OCI-LY1 (cell line): ENCODE data around the gene CEBPZOS.
"Not testable (repeated sequence)": the region's sequence is repeated elsewhere in the genome, so short reads cannot be mapped to it uniquely, and the experiment has no call there.

Experiments
- H2AFZ ChIP-seq: fragments of 200-600 bp; sonication (generic), shearing (Covaris generic); 2 replicates; pipeline ENCODE4 v1.6.0; 2014; ENCODE audit warnings: antibody characterized with exemption, mild to moderate bottlenecking, low read length
- H3F3A ChIP-seq: fragments of 200-600 bp; sonication (generic), shearing (Covaris generic); 2 replicates; pipeline ENCODE4 v1.6.0; 2014; ENCODE audit warnings: mild to moderate bottlenecking, antibody characterized with exemption, low read length, moderate library complexity; ENCODE audit not compliant: insufficient read depth
- H3K27ac ChIP-seq: fragments of 200-600 bp; sonication (generic); 2 replicates; pipeline ENCODE4 v1.5.1; 2014; ENCODE audit warnings: low read length, mixed run types, mild to moderate bottlenecking, low read depth; ENCODE audit not compliant: poor library complexity, severe bottlenecking
- H3K27me3 ChIP-seq: fragments of 200-600 bp; sonication (generic); 2 replicates; pipeline ENCODE4 v1.6.0; 2014; ENCODE audit warnings: antibody characterized with exemption, mild to moderate bottlenecking, low read length, moderate library complexity; ENCODE audit not compliant: insufficient read depth
- H3K36me3 ChIP-seq: fragments of 200-600 bp; sonication (generic); 2 replicates; pipeline ENCODE4 v1.6.1; 2014; ENCODE audit warnings: mild to moderate bottlenecking, antibody characterized with exemption, low read length, moderate library complexity, mixed read lengths; ENCODE audit not compliant: insufficient read depth
- H3K4me1 ChIP-seq: fragments of 200-600 bp; sonication (generic); 2 replicates; pipeline ENCODE4 v1.5.1; 2014; ENCODE audit warnings: mild to moderate bottlenecking, low read length, moderate library complexity; ENCODE audit not compliant: insufficient read depth, severe bottlenecking
- H3K4me2 ChIP-seq: fragments of 200-600 bp; sonication (generic), shearing (Covaris generic); 2 replicates; pipeline ENCODE4 v1.6.1; 2014; ENCODE audit warnings: low read length
- H3K4me3 ChIP-seq: fragments of 200-600 bp; sonication (generic); 2 replicates; pipeline ENCODE4 v1.5.1; 2014; ENCODE audit warnings: low read length, low read depth, mild to moderate bottlenecking, mixed read lengths; ENCODE audit not compliant: poor library complexity, severe bottlenecking
- H3K79me2 ChIP-seq: fragments of 200-600 bp; shearing (Covaris generic); 2 replicates; pipeline ENCODE4 v1.6.1; 2016; ENCODE audit warnings: mixed run types, low read length, mixed read lengths; ENCODE audit not compliant: insufficient read depth
- H3K9ac ChIP-seq: fragments of 200-600 bp; sonication (generic), shearing (Covaris generic); 2 replicates; pipeline ENCODE4 v1.6.1; 2014; ENCODE audit warnings: mild to moderate bottlenecking, low read length, mixed read lengths
- H3K9me2 ChIP-seq: fragments of 200-600 bp; sonication (generic), shearing (Covaris generic); 2 replicates; pipeline ENCODE4 v1.6.1; 2014; ENCODE audit warnings: low read depth, mild to moderate bottlenecking, low read length, mixed read lengths
- H3K9me3 ChIP-seq: fragments of 200-600 bp; shearing (Covaris generic); 2 replicates; pipeline ENCODE4 v1.6.1; 2014; ENCODE audit warnings: low read length, mixed read lengths
- H4K20me1 ChIP-seq: fragments of 200-600 bp; sonication (generic), shearing (Covaris generic); 2 replicates; pipeline ENCODE4 v1.6.0; 2016; ENCODE audit warnings: mild to moderate bottlenecking, low read length; ENCODE audit not compliant: insufficient read depth
- EZH2 ChIP-seq: fragments of 200-600 bp; sonication (generic), shearing (Covaris generic); IDR thresholded peaks from 2 replicates; pipeline ENCODE4 v1.8.0; 2017; ENCODE audit warnings: borderline replicate concordance, mixed run types, mild to moderate bottlenecking, antibody characterized with exemption, low read length, moderate library complexity, mixed read lengths
- TF ChIP-seq, protein P1 (sequence below): fragments of 200-600 bp; sonication (generic), shearing (Covaris generic); IDR thresholded peaks from 2 replicates; pipeline ENCODE4 v1.5.1; 2017; ENCODE audit warnings: mild to moderate bottlenecking, antibody characterized with exemption, low read length, moderate library complexity, mixed read lengths

Gene CEBPZOS

DNA sequence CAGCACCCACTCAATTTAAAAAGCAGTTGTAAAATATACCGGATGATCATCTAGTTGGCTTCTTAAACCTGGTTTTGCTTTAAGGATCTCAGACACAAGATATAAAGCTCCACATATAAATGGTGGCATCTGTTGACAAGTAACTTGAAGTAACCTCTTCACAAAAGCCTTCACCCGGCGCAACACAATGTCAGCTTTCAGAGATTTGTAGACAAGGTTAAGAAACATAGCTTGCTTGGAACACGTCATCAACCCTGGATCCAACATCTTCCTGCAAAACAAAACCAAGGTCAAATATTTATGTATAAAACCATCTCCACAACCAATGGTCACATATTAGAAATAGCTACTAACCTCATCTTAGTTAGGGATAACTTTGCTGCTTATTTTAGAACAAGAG, 26.8 kb downstream of the CEBPZOS start:
- Histone ChIP-seq H3K9me2 (no peaks in the 10 kb centered on the region), H4K20me1 (no peaks in the 10 kb centered on the region), H3K9ac (no peak overlapping the region), H3K9me3 (no peaks in the 10 kb centered on the region), H3K27ac (no peak overlapping the region), H3K36me3 (peaks cover 86% of the 10 kb centered on the region), H3K27me3 (no peaks in the 10 kb centered on the region), H3K4me2 (no peak overlapping the region), H3K4me3 (no peak overlapping the region), H3K79me2 (peaks cover 35% of the 10 kb centered on the region), H2AFZ (no peak overlapping the region), H3F3A (no peaks in the 10 kb centered on the region), H3K4me1 (peaks cover 14% of the 10 kb centered on the region)
- TF ChIP-seq, protein P1, sequence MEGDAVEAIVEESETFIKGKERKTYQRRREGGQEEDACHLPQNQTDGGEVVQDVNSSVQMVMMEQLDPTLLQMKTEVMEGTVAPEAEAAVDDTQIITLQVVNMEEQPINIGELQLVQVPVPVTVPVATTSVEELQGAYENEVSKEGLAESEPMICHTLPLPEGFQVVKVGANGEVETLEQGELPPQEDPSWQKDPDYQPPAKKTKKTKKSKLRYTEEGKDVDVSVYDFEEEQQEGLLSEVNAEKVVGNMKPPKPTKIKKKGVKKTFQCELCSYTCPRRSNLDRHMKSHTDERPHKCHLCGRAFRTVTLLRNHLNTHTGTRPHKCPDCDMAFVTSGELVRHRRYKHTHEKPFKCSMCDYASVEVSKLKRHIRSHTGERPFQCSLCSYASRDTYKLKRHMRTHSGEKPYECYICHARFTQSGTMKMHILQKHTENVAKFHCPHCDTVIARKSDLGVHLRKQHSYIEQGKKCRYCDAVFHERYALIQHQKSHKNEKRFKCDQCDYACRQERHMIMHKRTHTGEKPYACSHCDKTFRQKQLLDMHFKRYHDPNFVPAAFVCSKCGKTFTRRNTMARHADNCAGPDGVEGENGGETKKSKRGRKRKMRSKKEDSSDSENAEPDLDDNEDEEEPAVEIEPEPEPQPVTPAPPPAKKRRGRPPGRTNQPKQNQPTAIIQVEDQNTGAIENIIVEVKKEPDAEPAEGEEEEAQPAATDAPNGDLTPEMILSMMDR = no peak
- no peak for TF ChIP-seq EZH2

DNA sequence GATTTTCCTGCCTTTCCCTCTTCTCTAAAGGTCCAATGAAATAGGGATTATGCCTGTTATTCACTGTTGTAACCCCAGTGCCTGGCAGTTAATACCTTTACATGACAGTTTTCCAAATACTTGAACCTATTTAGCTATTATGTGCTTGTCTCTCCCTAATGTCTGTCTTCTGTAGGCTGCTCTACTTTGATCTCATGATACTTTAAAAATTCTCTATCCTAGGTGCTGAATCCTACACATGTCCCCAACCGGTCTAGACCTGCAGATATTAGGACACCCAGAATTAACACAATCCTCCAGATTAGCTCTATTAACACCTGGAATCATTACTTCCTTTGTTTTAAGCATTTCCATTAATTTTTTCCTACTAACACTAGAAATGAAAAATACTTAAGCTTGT, 27.8 kb downstream of the CEBPZOS start:
- Histone ChIP-seq H3K4me3 (no peak overlapping the region), H3K4me2 (no peak overlapping the region)
- TF ChIP-seq, protein P1 = no peak
- TF ChIP-seq EZH2 = no peak

DNA sequence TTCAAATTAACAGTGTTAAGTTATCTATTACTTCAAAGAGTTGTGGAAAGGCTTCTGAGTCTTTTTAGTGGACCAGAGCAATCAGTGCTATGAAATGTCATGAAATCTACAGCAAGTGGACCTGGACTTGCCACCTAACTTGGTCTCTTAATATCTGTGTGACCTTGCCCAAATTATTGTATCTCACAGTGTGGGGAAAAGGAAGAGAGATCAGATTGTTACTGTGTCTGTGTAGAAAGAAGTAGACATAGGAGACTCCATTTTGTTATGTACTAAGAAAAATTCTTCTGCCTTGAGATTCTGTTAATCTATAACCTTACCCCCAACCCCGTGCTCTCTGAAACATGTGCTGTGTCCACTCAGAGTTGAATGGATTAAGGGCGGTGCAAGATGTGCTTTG, 28.8 kb downstream of the CEBPZOS start:
- H3K79me2 ChIP-seq = peaks cover 55% of the 10 kb centered on the region
- H3K4me2 ChIP-seq, H3K9me3 ChIP-seq, H3K4me3 ChIP-seq, H3K9ac ChIP-seq, H4K20me1 ChIP-seq, H3K27me3 ChIP-seq, H2AFZ ChIP-seq, H3K9me2 ChIP-seq, H3K27ac ChIP-seq, H3F3A ChIP-seq: not testable (repeated sequence)
- peaks cover 79% of the 10 kb centered on the region for H3K36me3 ChIP-seq
- H3K4me1 ChIP-seq = peaks cover 26% of the 10 kb centered on the region

More for the DNA sequence above, 27.8 kb downstream of the CEBPZOS start:
- no peaks in the 10 kb centered on the region for H3K27me3 ChIP-seq
- peaks cover 44% of the 10 kb centered on the region for H3K79me2 ChIP-seq
- no peaks in the 10 kb centered on the region for H3K9me2 ChIP-seq
- no peaks in the 10 kb centered on the region for H3K9me3 ChIP-seq
- no peaks in the 10 kb centered on the region for H4K20me1 ChIP-seq
- no peak overlapping the region for H3K9ac ChIP-seq
- H3K4me1 ChIP-seq = peaks cover 16% of the 10 kb centered on the region
- H3F3A ChIP-seq = no peaks in the 10 kb centered on the region
- no peak overlapping the region for H3K27ac ChIP-seq
- H2AFZ ChIP-seq = no peak overlapping the region
- peaks cover 84% of the 10 kb centered on the region for H3K36me3 ChIP-seq

DNA sequence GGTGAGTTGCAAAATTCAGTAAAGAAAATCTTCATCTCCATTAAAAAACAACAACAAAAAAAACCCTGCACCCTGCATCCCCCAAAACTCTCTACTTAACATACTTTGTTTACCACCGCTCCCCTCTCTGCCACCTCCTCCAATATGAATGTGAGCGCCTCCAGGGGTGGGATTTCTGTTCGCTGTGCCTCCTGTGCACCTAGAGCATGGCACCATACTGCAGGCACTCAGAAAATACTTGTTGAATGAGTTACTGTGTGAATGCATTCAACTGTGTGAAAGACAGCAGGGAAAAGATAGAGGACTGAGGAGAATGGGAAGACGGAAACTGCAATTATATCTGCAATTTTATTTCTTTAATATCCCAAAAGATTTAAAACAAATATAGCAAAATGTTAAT, 30.6 kb downstream of the CEBPZOS start:
- Histone ChIP-seq H2AFZ (no peak overlapping the region), H3K27ac (no peak overlapping the region), H3K9me3 (no peaks in the 10 kb centered on the region), H3K4me2 (no peak overlapping the region; the same call in 1 of the 2 replicates), H3K9me2 (no peaks in the 10 kb centered on the region), H3K79me2 (peaks cover 72% of the 10 kb centered on the region), H3K9ac (no peak overlapping the region), H3K27me3 (no peaks in the 10 kb centered on the region), H3K4me1 (peaks cover 31% of the 10 kb centered on the region), H4K20me1 (no peaks in the 10 kb centered on the region), H3K4me3 (no peak overlapping the region), H3K36me3 (peaks cover 62% of the 10 kb centered on the region), H3F3A (no peaks in the 10 kb centered on the region)
- TF ChIP-seq, protein P1 = no peak
- no peak for TF ChIP-seq EZH2
